GM21367 (cell line): ENCODE data around the gene CRY1.
"Not testable (repeated sequence)": the region's sequence is repeated elsewhere in the genome, so short reads cannot be mapped to it uniquely, and the experiment has no call there.

ENCODE experiments used
- ATAC-seq: cut with Tn5 transposase; IDR thresholded peaks from one replicate; pipeline ENCODE4 v1.9.1; 2021; ENCODE audit not compliant: unreplicated experiment

Gene CRY1

DNA sequence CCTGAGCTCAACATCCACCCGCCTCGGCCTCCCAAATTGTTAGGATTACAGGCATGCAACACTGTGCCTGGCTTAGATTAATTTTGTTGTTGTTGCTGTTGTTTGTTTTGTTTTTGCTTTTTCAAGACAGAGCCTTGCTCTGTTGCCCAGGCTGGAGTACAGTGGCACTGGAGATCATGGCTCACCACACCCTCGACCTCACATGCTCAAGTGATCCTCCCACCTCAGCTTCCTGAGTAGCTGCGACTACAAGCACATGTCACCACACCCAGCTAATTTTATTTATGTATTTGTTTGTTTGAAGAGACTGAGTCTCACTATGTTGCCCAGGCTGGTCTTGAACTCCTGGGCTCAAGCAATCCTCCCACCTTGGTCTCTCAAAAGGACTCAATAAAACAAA lies 26.7 kb downstream of the CRY1 start:
- ATAC-seq, result no peak

- no peak for ATAC-seq
Measured at GRCh38 chr12:107064687-107065086, 28.7 kb downstream of the CRY1 start.

DNA sequence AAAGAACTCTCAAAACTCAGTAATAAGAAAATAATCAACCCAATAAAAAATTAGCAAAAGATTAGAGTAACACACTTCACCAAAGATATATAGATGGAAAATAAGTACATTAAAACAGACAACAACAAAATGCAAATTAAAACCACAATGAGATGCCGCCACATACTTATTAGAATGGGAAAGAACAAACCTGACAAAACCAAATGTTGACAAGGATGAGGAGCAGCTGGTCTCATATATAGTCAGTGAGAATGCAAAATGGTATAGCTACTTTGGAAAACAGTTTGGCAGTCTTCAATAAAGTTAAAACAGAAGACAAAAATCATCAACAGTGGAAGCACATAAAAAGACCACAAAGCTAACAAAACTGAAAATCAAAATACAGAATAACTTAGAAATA lies 29.1 kb downstream of the CRY1 start:
- no peak for ATAC-seq

DNA sequence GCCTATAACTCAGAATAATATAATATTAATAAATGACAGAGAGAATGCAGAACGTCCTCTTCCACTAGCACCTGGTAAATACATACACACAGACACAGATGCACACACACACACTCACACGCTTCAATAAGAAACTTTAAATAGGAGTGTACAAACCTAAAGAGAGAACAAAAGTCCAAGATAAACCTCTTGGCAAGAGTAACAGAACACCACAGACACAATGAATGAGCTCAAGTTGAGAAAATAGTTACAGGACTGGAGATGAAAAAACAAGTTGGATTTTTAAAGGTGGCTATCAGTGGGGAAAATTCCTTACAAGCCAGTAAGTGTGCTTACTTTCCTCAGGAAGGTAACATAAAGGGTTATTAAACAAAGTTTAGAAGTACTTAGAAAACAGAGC lies 35.2 kb downstream of the CRY1 start:
- ATAC-seq, result no peak

DNA sequence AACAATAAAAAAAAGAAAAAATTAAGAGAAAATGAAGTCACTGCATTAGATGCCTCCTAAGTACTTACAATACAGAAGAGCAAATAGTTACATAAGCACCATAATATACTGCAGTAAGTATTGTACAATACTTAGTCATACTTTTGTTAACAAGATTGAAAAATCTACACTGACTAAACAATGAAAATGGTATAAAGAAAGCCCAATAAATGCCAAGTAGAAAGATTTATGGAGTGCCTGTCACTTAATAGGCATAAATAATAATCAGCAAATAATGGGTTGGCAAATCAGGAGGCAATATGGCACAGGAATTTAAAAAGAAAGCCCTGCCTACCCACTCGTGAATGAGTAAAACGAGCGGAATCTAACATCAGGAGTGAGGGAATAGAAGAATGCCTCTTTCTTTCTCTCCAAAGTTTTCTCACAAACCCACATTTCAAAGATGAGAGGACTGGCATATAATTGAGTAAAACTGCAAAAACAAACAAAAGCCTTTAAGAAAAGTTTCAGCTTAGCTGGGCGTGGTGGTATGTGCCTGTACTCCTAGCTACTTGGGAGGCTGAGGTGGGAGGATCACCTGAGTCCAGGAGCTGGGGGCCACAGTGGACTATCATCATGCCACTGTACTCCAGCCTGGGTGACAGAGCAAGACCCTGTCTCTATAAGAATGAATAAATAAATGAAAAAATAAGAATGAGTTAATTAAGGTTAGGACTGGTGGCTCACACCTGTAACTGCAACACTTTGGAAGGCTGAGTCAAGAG lies 36.1 kb downstream of the CRY1 start:
- no peak for ATAC-seq

- ATAC-seq, result no peak
Measured at GRCh38 chr12:107053709-107054108, 39.6 kb downstream of the CRY1 start.

GRCh38 chr12:107045186-107045585 lies 48.2 kb downstream of the CRY1 start:
- ATAC-seq, result no peak

DNA sequence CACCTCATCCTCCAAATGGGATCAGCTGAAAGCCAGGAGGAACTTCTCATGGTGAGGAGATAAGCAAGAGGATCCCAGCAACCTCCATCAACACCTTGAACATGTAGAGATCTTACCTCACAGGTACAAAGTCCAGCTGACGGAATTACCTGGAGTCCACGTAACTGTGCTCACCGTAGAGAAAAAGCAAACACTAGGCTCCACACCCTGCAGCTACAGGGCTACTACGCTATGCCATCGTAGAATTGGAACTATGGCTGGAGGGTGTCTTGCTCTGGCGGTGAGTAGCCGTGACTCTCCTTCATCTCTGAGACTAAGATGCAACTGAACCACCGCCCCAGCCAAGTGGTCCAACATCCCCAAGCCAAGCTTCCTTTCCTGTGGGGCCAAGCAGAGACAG lies 50.5 kb downstream of the CRY1 start:
- no peak for ATAC-seq

DNA sequence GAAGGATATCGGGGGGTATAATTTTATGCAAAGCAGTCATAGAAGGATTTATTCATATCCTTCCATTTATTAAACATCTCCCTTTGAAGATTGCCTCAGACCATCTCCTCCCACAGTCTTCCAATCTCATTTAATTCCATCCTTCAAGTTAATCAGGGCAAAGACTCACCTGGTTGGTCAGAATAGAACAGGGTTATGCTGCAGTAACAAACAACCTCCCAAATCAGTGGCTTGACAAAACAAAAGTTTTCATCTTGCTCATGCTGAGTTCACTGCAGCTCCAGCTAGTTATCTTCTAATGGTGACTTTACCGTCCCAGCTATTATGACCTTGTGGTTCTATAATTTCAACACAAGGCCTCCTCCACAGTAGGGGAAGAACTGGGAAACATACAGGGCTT lies 57.6 kb downstream of the CRY1 start:
- ATAC-seq, result no peak

DNA sequence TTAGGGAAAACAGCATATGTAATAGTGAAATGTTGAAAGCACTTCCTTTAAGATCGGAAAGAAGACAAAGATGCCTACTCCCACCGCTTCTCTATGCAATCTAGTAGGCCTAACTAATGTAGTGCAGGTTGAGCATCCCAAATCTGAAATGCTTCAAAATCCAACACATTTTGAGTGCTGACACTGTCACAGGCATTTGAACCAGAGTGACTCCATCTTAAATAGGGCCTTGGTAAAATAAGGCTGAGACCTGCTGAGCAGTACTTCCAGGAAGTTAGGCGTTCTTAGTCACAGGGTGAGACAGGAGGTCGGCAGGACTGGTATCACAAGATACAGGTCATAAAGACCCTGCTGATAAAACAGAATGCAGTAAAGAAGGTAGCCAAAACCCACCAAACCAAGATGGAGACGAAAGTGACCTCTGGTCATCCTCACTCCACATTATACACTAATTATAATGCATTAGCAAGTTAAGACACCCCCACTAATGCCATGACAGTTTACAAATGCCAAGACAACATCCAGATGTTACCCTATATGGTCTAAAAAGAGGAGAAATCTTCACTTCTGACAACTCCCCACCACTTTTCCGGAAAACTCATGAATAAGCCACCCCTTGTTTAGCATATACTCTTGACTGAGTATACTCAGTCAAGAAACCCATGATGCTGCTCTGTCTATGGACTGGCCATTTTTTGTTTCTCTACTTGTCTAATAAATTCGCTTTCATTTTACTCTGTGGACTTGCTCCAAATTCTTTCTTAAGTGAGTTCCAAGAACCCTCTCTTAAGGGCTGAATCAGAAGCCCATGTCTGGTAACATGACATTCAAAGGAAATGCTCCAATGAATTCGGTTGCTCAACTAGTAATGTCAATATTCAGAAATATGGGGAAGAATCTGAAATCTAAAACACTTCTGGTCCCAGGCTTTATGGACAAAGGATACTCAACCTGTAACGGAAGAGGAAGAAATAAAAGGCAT lies 59.3 kb downstream of the CRY1 start:
- no peak for ATAC-seq

DNA sequence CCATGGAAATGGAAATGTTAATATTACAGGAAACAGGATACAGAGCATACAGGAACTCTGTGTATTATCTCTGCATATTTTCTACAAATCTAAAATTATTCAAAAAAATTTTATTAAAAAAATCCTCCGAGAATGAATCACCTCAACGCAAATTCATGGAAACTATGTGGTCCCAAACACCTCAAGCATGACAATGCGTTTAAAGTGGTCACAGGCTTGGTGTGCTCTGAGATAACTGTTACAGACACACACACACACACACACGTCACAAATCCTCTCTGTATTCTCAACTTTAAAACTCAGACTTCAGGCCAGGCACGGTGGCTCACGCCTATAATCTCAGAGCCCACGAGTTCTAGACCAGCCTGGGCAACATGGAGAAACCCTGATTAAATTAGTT lies 61.1 kb downstream of the CRY1 start:
- ATAC-seq, result no peak

DNA sequence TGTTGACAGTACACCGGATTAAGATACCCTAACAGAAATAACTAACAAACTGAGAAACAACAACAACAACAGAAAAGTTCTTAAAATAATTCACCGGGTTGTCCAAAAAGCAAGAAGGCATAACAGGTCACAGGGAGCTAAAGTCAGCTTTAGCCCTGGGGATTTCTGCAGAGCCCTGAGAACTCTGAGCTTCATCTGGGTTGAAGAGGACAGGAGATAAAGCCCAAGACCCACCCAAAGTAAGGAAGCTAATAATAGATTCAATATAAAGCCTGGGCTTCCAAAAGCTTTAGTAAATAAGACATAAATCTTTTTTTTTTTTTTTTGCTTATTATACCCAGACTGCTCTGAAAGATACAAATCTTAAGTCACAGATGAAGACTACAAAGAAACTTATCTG lies 62.3 kb downstream of the CRY1 start:
- ATAC-seq, result no peak

DNA sequence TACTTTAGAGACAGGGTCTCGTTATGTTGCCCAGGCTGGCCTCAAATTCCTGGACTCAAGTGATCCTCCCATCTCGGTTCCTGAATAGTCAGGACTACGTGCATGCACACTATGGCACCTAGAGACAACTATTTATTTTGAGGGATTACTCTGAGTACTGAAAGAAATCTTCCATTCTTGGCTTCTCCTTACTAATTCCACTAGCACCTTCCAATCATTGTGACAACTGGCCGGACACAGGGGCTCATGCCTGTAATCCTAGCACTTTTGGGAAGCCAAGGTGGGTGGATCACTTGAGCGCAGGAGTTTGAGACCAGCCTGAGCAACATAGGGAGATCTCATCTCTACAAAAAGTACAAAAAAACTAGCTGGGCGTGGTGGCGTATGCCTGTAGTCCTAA lies 64.3 kb downstream of the CRY1 start:
- ATAC-seq, result no peak

GRCh38 chr12:107027636-107028053 lies 65.7 kb downstream of the CRY1 start:
- no peak for ATAC-seq

- no peak for ATAC-seq
Measured at GRCh38 chr12:107026806-107027635, 66.3 kb downstream of the CRY1 start.

DNA sequence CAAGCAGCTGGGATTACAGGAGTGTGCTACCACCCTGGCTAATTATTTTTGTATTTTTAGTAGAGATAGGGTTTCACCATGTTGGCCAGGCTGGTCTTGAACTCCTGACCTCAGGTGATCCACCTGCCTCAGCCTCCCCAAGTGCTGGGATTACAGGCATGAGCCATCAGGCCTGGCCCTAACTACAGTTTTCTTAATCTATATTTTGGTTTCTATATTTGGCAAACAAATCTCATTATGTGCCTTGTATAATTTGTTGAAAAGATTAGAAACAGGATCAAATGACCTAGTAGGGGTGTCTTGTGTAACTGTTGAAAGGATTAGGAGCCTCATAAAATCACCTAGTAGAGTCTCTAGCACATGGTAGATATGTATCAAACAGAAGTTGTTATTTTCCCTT lies 67.0 kb downstream of the CRY1 start:
- not testable (repeated sequence) for ATAC-seq

GRCh38 chr12:107025671-107026070 lies 67.7 kb downstream of the CRY1 start:
- ATAC-seq, result no peak

GRCh38 chr12:107019546-107019945 lies 73.8 kb downstream of the CRY1 start:
- no peak for ATAC-seq

GRCh38 chr12:107017042-107017441 lies 76.3 kb downstream of the CRY1 start:
- ATAC-seq, result no peak

DNA sequence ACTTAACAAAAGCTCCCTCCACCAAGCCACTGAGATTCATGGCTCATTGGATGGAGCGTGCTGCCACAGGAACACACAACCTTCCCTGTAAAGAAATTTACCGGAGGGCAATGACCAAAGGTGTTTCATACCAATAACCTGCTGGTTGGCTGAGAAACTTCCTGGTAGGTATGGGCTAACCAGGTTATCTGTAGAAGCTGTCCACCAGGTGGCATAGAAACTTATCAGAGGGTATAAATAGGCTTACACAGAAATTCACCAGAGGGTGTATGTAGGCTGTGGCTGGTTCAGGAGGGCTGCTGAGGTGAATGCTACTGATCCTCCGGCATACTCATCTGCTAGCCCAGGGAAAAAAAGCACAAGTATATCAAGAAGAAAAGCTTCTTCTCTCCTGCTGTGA lies 79.3 kb downstream of the CRY1 start:
- ATAC-seq, result no peak

DNA sequence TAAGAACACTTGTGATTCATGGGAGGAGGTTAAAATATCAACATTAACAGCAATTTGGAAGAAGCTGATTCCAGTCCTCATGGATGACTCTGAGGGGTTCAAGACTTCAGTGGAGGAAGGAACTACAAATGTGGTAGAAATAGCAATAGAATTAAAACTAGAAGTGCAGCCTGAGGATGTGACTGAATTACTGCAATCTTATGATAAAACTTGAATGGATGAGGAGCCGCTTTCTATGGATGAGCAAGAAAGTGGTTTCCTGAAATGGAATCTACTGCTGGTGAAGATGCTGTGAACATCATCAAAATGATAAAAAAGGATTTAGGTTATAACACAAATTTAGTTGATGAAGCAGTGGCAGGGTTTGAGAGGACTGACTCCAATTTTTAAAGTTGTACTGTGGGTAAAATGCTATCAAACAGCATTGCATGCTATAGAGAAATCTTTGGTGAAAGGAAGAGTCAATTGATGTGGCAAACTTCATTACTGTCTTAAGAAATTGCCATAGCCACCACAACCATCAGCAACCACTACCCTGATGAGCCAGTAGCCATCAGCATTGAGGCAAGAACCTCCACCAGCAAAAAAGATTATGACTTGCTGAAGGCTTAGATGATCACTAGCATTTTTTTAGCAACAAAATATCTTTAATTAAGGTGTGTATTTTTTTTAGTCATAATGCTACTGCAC lies 80.5 kb downstream of the CRY1 start:
- no peak for ATAC-seq
